ENCODE measurements around the gene STOML2.

STOML2 gene

GRCh38 chr9:35107297-35108290 is 4.7 kb upstream of the STOML2 start:
- TF ChIP-seq CTCF (conservative IDR thresholded peaks at IDR 0.05; ENCODE audit: control insufficient read depth, insufficient read depth, low read depth, low read length), result no peak
- no peak for DNase-seq (ENCODE audit: low read depth)
- H3K4me3 ChIP-seq (ENCODE audit: control insufficient read depth, low read depth, low read length), result no peak overlapping the region

- no peak for DNase-seq (ENCODE audit: low read depth)
- H3K4me3 ChIP-seq (ENCODE audit: control insufficient read depth, low read depth, low read length), result no peak overlapping the region
- no peak for TF ChIP-seq CTCF (conservative IDR thresholded peaks at IDR 0.05; ENCODE audit: control insufficient read depth, insufficient read depth, low read depth, low read length)
Observed at GRCh38 chr9:35106343-35106730, 3.4 kb upstream of the STOML2 start.

- no peak overlapping the region for H3K4me3 ChIP-seq (ENCODE audit: control insufficient read depth, low read depth, low read length)
- DNase-seq (ENCODE audit: low read depth), result no peak
- TF ChIP-seq CTCF (conservative IDR thresholded peaks at IDR 0.05; ENCODE audit: control insufficient read depth, insufficient read depth, low read depth, low read length), result no peak
Observed at GRCh38 chr9:35105571-35106342, 2.8 kb upstream of the STOML2 start.

GRCh38 chr9:35105126-35105525 is 2.2 kb upstream of the STOML2 start:
- H3K4me3 ChIP-seq (ENCODE audit: control insufficient read depth, low read depth, low read length), result no peak overlapping the region
- no peak for DNase-seq (ENCODE audit: low read depth)
- no peak for TF ChIP-seq CTCF (conservative IDR thresholded peaks at IDR 0.05; ENCODE audit: control insufficient read depth, insufficient read depth, low read depth, low read length)

- no peak for DNase-seq (ENCODE audit: low read depth)
- TF ChIP-seq CTCF (conservative IDR thresholded peaks at IDR 0.05; ENCODE audit: control insufficient read depth, insufficient read depth, low read depth, low read length), result no peak
- H3K4me3 ChIP-seq (ENCODE audit: control insufficient read depth, low read depth, low read length), result no peak overlapping the region
Observed at GRCh38 chr9:35104586-35104985, 1.7 kb upstream of the STOML2 start.

- TF ChIP-seq CTCF (conservative IDR thresholded peaks at IDR 0.05; ENCODE audit: control insufficient read depth, insufficient read depth, low read depth, low read length), result no peak
- peak overlapping the region; percentile 87 for H3K4me3 ChIP-seq (ENCODE audit: control insufficient read depth, low read depth, low read length)
- no peak for DNase-seq (ENCODE audit: low read depth)
Observed at GRCh38 chr9:35103660-35104191, 795 bp upstream of the STOML2 start.
